Right lung (tissue), 10 donors: ENCODE data around the gene C1QA. TPM values are rescaled to one million over a fixed set of nuclear protein-coding genes. Genes with fewer than 3 reads are reported as not detected.

Experiments
- DNase-seq, 2 donors: peaks; one replicate each; pipeline ENCODE4 v3.0.0-alpha.2; 2013
- long read RNA-seq, 8 donors: transcript quantifications; one replicate each; lab custom pipeline, GENCODE V29; 2026
- polyA plus RNA-seq, 5 donors: library from polyadenylated mRNA; unstranded; fragments of 120-200 nt; gene quantifications; one replicate each; pipeline versions ENCODE4 v1.2.1 to v1.2.3, GENCODE V29; 2013; ENCODE audit warnings: inconsistent platforms in 1 of 5, low replicate concordance in 1 of 5; ENCODE audit not compliant: insufficient read length in 5 of 5, insufficient read depth in 1 of 5

Gene C1QA
- polyA plus RNA-seq: 10 to 100 TPM; 20.3 to 25.9 (median 23.0) TPM
- long read RNA-seq, donor 1, transcript C1QA-201 (3 exons, 1,143 nt): major isoform, 15 of 33 reads
- long read RNA-seq, donor 1, partial matches to known transcripts: 18 of 33 reads
- long read RNA-seq, donor 1, other reads (novel, unspliced or antisense): 0 of 33 reads
- long read RNA-seq, donor 2, transcript C1QA-201 (3 exons, 1,143 nt): major isoform, 13 of 13 reads
- long read RNA-seq, donor 2, partial matches to known transcripts: 0 of 13 reads
- long read RNA-seq, donor 2, other reads (novel, unspliced or antisense): 0 of 13 reads
- long read RNA-seq, donor 3, transcript C1QA-201 (3 exons, 1,143 nt): major isoform, 13 of 31 reads
- long read RNA-seq, donor 3, transcript C1QA-202 (2 exons, 976 nt): minor isoform, 7 of 31 reads
- long read RNA-seq, donor 3, partial matches to known transcripts: 11 of 31 reads
- long read RNA-seq, donor 3, other reads (novel, unspliced or antisense): 0 of 31 reads
- long read RNA-seq, donor 4, transcript C1QA-201 (3 exons, 1,143 nt): major isoform, 6 of 6 reads
- long read RNA-seq, donor 4, partial matches to known transcripts: 0 of 6 reads
- long read RNA-seq, donor 4, other reads (novel, unspliced or antisense): 0 of 6 reads
- long read RNA-seq, donor 5, transcript C1QA-201 (3 exons, 1,143 nt): major isoform, 23 of 31 reads
- long read RNA-seq, donor 5, transcript C1QA-202 (2 exons, 976 nt): minor isoform, 8 of 31 reads
- long read RNA-seq, donor 5, partial matches to known transcripts: 0 of 31 reads
- long read RNA-seq, donor 5, other reads (novel, unspliced or antisense): 0 of 31 reads
- long read RNA-seq, donor 6, transcript C1QA-201 (3 exons, 1,143 nt): major isoform, 21 of 37 reads
- long read RNA-seq, donor 6, partial matches to known transcripts: 13 of 37 reads
- long read RNA-seq, donor 6, other reads (novel, unspliced or antisense): 0 of 37 reads
- long read RNA-seq, donor 7, transcript C1QA-201 (3 exons, 1,143 nt): major isoform, 8 of 10 reads
- long read RNA-seq, donor 7, partial matches to known transcripts: 0 of 10 reads
- long read RNA-seq, donor 7, other reads (novel, unspliced or antisense): 0 of 10 reads
- long read RNA-seq, donor 8, transcript C1QA-201 (3 exons, 1,143 nt): major isoform, 8 of 13 reads
- long read RNA-seq, donor 8, partial matches to known transcripts: 5 of 13 reads
- long read RNA-seq, donor 8, other reads (novel, unspliced or antisense): 0 of 13 reads

GRCh38 chr1:22636353-22636752 lies at the start of gene C1QA:
Gene C1QA, plus strand, starts transcription at chr1:22636628. Its CDS starts 989 bp downstream, at chr1:22637617.
- DNase-seq: no peak

GRCh38 chr1:22587247-22587646 lies 49.2 kb upstream of the C1QA start:
- no peak for DNase-seq

DNA sequence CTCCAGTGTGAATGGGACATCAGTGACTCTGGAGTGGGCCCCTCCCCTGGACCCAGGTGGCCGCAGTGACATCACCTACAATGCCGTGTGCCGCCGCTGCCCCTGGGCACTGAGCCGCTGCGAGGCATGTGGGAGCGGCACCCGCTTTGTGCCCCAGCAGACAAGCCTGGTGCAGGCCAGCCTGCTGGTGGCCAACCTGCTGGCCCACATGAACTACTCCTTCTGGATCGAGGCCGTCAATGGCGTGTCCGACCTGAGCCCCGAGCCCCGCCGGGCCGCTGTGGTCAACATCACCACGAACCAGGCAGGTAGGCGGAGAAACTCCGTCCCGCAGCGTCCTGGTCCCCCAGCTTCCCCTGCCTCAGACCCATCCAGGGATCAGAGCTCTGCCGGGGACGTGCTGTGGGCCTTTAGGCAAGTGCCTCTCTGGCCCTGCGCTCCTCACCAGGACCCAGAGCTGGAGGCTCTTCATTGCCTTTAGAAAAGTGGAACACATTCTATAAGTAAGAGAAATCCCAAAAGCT lies 47.5 kb upstream of the C1QA start:
- no peak for DNase-seq

GRCh38 chr1:22591576-22591975 lies 44.9 kb upstream of the C1QA start:
- no peak for DNase-seq

DNA sequence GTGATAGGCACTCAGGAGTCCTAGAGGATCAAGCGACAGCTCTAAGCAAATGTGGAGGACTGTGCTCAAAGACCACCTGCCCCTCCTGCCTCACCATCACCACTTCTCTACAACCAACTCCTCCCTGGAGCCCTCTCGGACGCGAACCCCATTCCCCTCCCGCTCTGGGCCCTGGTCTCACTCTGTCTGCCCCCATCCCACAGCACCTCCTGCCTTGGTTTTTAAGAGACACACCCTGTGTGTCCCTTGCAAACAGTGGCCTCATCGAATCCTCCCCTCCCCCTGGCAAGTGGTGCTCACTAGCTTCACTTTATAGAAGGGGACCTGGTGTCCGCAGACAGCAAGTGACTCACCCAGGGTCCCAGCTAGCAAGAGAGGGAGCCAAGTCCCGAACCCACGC lies 44.4 kb upstream of the C1QA start:
- no peak for DNase-seq

DNA sequence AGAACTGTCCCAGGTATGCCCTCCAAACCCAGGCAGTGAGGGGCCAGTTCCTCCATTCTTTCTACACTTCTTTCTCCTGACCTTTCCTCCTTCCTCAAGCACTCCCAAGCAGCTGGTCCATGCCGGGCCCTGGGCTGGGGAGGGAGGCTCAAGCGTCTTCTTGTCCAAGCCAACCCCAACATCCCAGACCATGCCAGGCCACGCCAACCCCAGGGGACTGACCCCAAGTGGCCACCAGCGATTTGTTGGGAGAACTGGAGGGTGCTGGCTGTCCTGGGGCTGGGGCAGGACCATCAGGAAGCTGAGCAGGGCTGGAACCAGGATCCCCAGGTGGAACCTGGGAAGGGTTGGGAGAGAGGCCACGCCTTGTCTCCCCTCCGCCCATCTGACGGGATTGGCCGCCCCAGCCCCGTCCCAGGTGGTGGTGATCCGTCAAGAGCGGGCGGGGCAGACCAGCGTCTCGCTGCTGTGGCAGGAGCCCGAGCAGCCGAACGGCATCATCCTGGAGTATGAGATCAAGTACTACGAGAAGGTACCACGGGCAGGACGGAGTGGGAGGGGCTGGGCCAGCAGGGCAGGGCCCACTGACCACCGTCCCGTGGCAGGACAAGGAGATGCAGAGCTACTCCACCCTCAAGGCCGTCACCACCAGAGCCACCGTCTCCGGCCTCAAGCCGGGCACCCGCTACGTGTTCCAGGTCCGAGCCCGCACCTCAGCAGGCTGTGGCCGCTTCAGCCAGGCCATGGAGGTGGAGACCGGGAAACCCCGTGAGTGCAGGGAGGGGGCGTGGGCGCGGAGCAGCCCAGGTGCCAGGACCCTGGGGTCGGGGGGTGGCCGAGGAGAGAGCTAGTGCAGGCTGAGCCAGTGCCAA lies 43.3 kb upstream of the C1QA start:
- no peak for DNase-seq

GRCh38 chr1:22594396-22594795 lies 42.0 kb upstream of the C1QA start:
- no peak for DNase-seq

DNA sequence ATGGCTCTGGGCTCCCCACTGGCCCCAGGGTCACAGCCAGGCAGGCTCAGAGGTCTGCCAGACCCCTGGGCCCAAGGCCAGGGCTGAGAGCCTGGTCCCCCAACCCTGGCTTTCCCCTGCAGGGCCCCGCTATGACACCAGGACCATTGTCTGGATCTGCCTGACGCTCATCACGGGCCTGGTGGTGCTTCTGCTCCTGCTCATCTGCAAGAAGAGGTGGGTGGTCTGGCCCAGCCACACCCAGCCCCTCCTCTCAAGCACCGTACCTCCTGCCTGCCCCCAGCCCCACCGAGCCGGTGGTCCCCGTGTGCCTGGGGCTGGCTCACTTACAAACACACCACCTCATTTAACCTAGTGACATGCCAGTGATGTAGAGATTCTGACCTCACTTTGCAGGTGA lies 41.3 kb upstream of the C1QA start:
- DNase-seq: no peak

GRCh38 chr1:22597301-22597965 lies 39.0 kb upstream of the C1QA start:
- DNase-seq: no peak

DNA sequence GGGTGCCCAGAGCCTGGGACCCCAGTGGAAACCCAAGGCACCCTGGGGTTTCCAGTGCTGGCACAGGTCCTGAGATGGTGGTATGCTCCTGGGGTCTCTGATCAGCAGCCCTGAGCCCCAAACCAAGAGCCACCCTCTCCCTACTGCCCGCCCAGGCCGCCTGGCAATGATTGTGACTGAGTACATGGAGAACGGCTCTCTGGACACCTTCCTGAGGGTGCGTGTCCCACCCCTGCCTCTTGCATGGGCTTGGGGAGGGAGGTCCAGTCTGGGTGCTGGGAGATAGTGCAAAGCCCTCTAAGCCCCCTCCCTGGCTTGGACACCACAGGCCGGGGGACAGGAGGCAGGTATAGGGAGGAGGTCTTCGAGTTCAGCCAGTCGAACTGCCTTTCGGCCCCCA lies 38.4 kb upstream of the C1QA start:
- no peak for DNase-seq

DNA sequence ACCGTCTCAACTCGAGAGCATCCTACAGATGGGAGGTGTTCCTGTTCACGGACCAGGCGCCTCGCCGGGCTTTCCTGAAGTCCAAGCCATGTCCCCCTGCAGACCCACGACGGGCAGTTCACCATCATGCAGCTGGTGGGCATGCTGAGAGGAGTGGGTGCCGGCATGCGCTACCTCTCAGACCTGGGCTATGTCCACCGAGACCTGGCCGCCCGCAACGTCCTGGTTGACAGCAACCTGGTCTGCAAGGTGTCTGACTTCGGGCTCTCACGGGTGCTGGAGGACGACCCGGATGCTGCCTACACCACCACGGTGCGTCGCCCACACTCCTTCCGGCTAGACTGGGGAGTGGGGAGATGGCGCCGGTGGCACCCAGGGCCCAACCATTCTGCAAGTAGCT lies 37.7 kb upstream of the C1QA start:
- no peak for DNase-seq

DNA sequence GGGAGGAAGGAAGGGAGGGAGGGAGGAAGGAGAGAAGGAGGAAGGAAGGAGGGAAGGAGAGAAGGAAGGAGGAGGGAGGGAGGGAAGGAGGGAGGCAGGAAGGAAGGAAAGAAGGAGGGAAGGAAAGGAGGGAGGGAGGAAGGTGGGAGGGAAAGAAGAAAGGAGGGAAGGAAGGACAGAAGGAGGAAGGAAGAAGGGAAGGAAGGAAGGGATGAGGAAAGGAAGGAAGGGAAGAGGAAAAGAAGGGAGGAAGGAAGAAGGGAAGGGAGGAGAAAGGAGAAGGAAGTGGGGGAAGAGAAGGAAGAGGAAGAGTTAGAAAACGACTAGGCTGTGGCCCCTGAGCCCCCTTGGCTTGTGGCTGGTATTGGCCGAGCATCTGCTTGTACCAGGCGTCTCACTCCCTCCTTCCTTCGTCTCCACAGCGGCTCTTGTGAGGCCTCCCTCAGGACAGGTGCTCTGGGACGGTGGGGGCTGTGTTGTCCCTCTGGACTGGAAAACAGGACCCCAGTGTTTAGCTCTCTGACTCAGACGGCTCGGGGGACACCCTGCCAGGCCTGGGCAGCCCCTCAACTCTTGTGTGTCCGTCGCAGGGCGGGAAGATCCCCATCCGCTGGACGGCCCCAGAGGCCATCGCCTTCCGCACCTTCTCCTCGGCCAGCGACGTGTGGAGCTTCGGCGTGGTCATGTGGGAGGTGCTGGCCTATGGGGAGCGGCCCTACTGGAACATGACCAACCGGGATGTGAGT lies 36.2 kb upstream of the C1QA start:
- DNase-seq: no peak

- DNase-seq: no peak
Observed at GRCh38 chr1:22600817-22601605, 35.4 kb upstream of the C1QA start.

GRCh38 chr1:22601610-22602009 lies 34.8 kb upstream of the C1QA start:
- no peak for DNase-seq

GRCh38 chr1:22602060-22602740 lies 34.2 kb upstream of the C1QA start:
- DNase-seq: no peak

- no peak for DNase-seq
Observed at GRCh38 chr1:22606161-22606560, 30.3 kb upstream of the C1QA start.

GRCh38 chr1:22607154-22607553 lies 29.3 kb upstream of the C1QA start:
- DNase-seq: no peak

DNA sequence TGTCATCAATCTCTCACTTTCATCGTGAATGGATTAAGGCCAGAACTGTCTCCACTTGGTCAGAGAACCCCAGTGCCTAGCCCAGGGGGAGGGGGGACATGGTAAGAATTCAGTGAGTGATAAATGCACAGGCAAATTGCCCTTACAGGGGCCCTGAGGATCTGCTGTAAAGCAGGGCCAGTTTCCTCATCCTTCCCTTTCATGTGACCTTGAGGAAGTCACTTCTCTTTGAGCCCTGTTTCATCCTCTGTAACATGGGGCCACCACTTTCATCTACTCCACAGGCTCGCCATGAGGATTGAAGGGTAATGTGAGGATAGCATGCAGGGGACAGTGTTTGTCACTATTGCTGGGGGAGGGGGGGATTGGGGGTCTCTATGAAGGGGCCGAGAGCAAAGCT lies 28.1 kb upstream of the C1QA start:
- DNase-seq: no peak
